SK-N-SH (cell line): ENCODE measurements around the gene KCND3. TPM values are rescaled to one million over a fixed set of nuclear protein-coding genes. Genes with fewer than 3 reads are reported as not detected.

Source experiments
- CTCF ChIA-PET: fragments of 300-600, 350-600 bp; formaldehyde crosslinking; extraction: SDS; loops from one replicate; lab custom pipeline; 2021; lab: Yijun Ruan, JAX
- POLR2A ChIA-PET: fragments of 350-600 bp; sonication (Branson Sonifier 250); formaldehyde crosslinking; extraction: SDS; loops from one replicate; lab custom pipeline; 2020; ENCODE audit warnings: antibody characterized with exemption, inconsistent platforms; lab: Yijun Ruan, JAX
- DNase-seq: peaks from one replicate; pipeline ENCODE4 v3.0.0; 2012
- H2AFZ ChIP-seq: fragments of 200-600 bp; sonication (generic); 2 replicates; pipeline ENCODE4 v1.8.1; 2016; ENCODE audit warnings: antibody characterized with exemption, mild to moderate bottlenecking, low read depth
- H3F3A ChIP-seq: fragments of 200-600 bp; sonication (generic); replicated peaks from 2 replicates; pipeline ENCODE3; 2016; ENCODE audit warnings: antibody characterized with exemption, mild to moderate bottlenecking; ENCODE audit not compliant: insufficient read depth
- H3K27ac ChIP-seq, 2 experiments: fragments of 200-500 bp in 1 of 2; fragments of 200-600 bp in 1 of 2; sonication (Bioruptor generic) in 1 of 2; sonication (generic), shearing (Covaris generic) in 1 of 2; 2 replicates each; pipeline versions ENCODE4 v1.5.1 to v1.6.1; 2014 to 2016; ENCODE audit warnings: low read depth in 2 of 2, inconsistent platforms in 1 of 2, low read length in 1 of 2, mild to moderate bottlenecking in 1 of 2, mixed read lengths in 1 of 2
- H3K27me3 ChIP-seq: fragments of 200-600 bp; sonication (generic), shearing (Covaris generic); 2 replicates; pipeline ENCODE4 v1.6.1; 2016; ENCODE audit warnings: mixed run types; ENCODE audit not compliant: insufficient read depth
- H3K36me3 ChIP-seq, 2 experiments: fragments of 200-500 bp in 1 of 2; fragments of 200-600 bp in 1 of 2; sonication (Bioruptor generic) in 1 of 2; sonication (generic) in 1 of 2; replicated peaks in 1 of 2; 2 replicates each; pipeline versions ENCODE3 to v1.5.1; 2014 to 2016; ENCODE audit warnings: low read length in 1 of 2, mild to moderate bottlenecking in 1 of 2; ENCODE audit not compliant: insufficient read depth in 2 of 2, control insufficient read depth in 1 of 2
- H3K4me1 ChIP-seq, 2 experiments: fragments of 200-500 bp in 1 of 2; fragments of 200-600 bp in 1 of 2; sonication (Bioruptor generic) in 1 of 2; sonication (generic), shearing (Covaris generic) in 1 of 2; 2 replicates each; pipeline versions ENCODE4 v1.5.1 to v1.6.1; 2014 to 2016; ENCODE audit warnings: low read depth in 1 of 2, low read length in 1 of 2, mixed run types in 1 of 2; ENCODE audit not compliant: insufficient read depth in 2 of 2, control insufficient read depth in 1 of 2
- H3K4me2 ChIP-seq: fragments of 200-600 bp; sonication (generic), shearing (Covaris generic); 2 replicates; pipeline ENCODE4 v1.6.1; 2017; ENCODE audit warnings: mixed run types
- H3K4me3 ChIP-seq, 2 experiments: fragments of 200-500 bp in 1 of 2; fragments of 200-600 bp in 1 of 2; sonication (Bioruptor generic) in 1 of 2; sonication (generic), shearing (Covaris generic) in 1 of 2; 2 replicates each; pipeline versions ENCODE4 v1.5.1 to v1.8.1; 2014 to 2016; ENCODE audit warnings: low read depth in 2 of 2, inconsistent platforms in 1 of 2, low read length in 1 of 2, mild to moderate bottlenecking in 1 of 2, mixed read lengths in 1 of 2, moderate library complexity in 1 of 2
- H3K79me2 ChIP-seq: fragments of 200-600 bp; sonication (generic); 2 replicates; pipeline ENCODE4 v1.8.1; 2017; ENCODE audit warnings: mild to moderate bottlenecking; ENCODE audit not compliant: insufficient read depth
- H3K9ac ChIP-seq: fragments of 200-600 bp; sonication (generic); 2 replicates; pipeline ENCODE4 v1.6.1; 2017; ENCODE audit warnings: mixed run types
- H3K9me2 ChIP-seq: fragments of 200-600 bp; sonication (generic); 2 replicates; pipeline ENCODE4 v1.6.1; 2017; ENCODE audit warnings: mixed run types
- H3K9me3 ChIP-seq: fragments of 200-600 bp; sonication (generic); 2 replicates; pipeline ENCODE4 v1.6.1; 2017; ENCODE audit warnings: mixed run types, mild to moderate bottlenecking, moderate library complexity
- H4K20me1 ChIP-seq: fragments of 200-600 bp; sonication (generic); 2 replicates; pipeline ENCODE4 v1.6.1; 2017; ENCODE audit warnings: mild to moderate bottlenecking, mixed run types; ENCODE audit not compliant: insufficient read depth
- EZH2phosphoT487 ChIP-seq: fragments of 200-600 bp; sonication (generic); IDR thresholded peaks from 2 replicates; pipeline ENCODE4 v1.6.1; 2017; ENCODE audit warnings: low read depth, mixed run types, mild to moderate bottlenecking, antibody characterized with exemption, moderate library complexity, borderline replicate concordance
- FOXM1 ChIP-seq: IDR thresholded peaks from 2 replicates; pipeline ENCODE4 v1.4.0; 2012; ENCODE audit warnings: low read depth, mild to moderate bottlenecking
- MEF2A ChIP-seq: IDR thresholded peaks from 2 replicates; pipeline ENCODE4 v1.4.0; 2012; ENCODE audit warnings: low read depth, borderline replicate concordance
- NFIC ChIP-seq: IDR thresholded peaks from 2 replicates; pipeline ENCODE4 v1.4.0; 2012; ENCODE audit warnings: borderline replicate concordance
- NRF1 ChIP-seq: IDR thresholded peaks from 2 replicates; pipeline ENCODE4 v1.6.1; 2012; ENCODE audit warnings: low read depth, mild to moderate bottlenecking, low read length
- RAD21 ChIP-seq: IDR thresholded peaks from 2 replicates; pipeline ENCODE4 v1.6.1; 2012; ENCODE audit warnings: mild to moderate bottlenecking, low read length
- RCOR1 ChIP-seq: fragments of 150-350 bp; IDR thresholded peaks from 2 replicates; pipeline ENCODE4 v1.6.1; 2017; ENCODE audit warnings: antibody characterized with exemption, low read length
- RFX5 ChIP-seq: IDR thresholded peaks from 2 replicates; pipeline ENCODE4 v1.6.1; 2012; ENCODE audit warnings: mild to moderate bottlenecking, improper control_type of control experiment, low read length
- SIN3A ChIP-seq: IDR thresholded peaks from 2 replicates; pipeline ENCODE4 v1.6.1; 2012; ENCODE audit warnings: low read depth, mild to moderate bottlenecking, low read length, moderate library complexity, borderline replicate concordance
- SMC3 ChIP-seq: IDR thresholded peaks from 2 replicates; pipeline ENCODE4 v1.6.1; 2012; ENCODE audit warnings: low read depth, low read length, improper control_type of control experiment
- TCF12 ChIP-seq: IDR thresholded peaks from 2 replicates; pipeline ENCODE4 v1.4.0; 2012
- USF2 ChIP-seq: fragments of 150-350 bp; IDR thresholded peaks from 2 replicates; pipeline ENCODE4 v1.6.1; 2017; ENCODE audit warnings: antibody characterized with exemption, low read length, low read depth, borderline replicate concordance
- YY1 ChIP-seq: IDR thresholded peaks from 2 replicates; pipeline ENCODE4 v1.4.0; 2012; ENCODE audit warnings: low read depth, mild to moderate bottlenecking
- ZBTB33 ChIP-seq: IDR thresholded peaks from 2 replicates; pipeline ENCODE4 v1.4.0; 2012; ENCODE audit warnings: low read depth, borderline replicate concordance
- WGBS: methylation state at CpG from one replicate; pipeline ENCODE4 v1.1.6; 2017; ENCODE audit warnings: low lambda C conversion rate; 5-methylcytosine and 5-hydroxymethylcytosine counted together
- polyA plus RNA-seq, 3 experiments: library from polyadenylated mRNA; depleted of rRNA; stranded (reverse); fragments of >200 nt; gene quantifications; 2 replicates each; pipeline ENCODE4 v1.2.3, GENCODE V29; 2012
- TF ChIP-seq, protein P1 (sequence below): IDR thresholded peaks from 2 replicates; pipeline ENCODE4 v1.4.0; 2012; ENCODE audit warnings: low read depth, borderline replicate concordance
- TF ChIP-seq, protein P2 (sequence below): IDR thresholded peaks from 2 replicates; pipeline ENCODE4 v1.6.1; 2012; ENCODE audit warnings: mild to moderate bottlenecking, low read depth, low read length, moderate library complexity
- TF ChIP-seq, protein P3 (sequence below): fragments of 150-350 bp; IDR thresholded peaks from 2 replicates; pipeline ENCODE4 v1.6.1; 2016; ENCODE audit warnings: mild to moderate bottlenecking, low read depth, low read length
- TF ChIP-seq, protein P4 (sequence below): IDR thresholded peaks from 2 replicates; pipeline ENCODE4; 2012

The KCND3 gene
- polyA plus RNA-seq, 1 of the 3 experiments (the other 2 are of a cell fraction), result not detected

DNA sequence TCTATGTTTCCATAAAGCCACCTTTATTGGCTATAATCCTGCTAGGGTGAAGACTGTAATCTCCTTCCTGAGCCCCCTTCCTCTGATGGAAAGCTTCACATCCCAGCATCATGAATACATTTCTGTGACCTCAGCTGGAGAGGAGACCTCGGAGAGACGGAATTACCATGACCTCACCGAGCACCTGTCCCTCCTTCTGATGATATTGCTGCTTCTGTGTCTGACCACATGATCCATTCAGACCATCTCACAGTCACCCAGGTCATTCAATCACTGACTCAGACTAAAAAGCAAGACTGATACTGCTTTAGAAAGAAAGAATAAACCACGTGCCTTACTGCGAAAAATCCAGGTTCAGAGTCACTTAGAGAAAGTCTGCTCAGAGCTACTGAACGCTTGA, 8.8 kb downstream of the KCND3 start:
- Histone ChIP-seq H3F3A (no peaks in the 10 kb centered on the region), H3K9ac (no peak overlapping the region), H3K4me2 (no peak overlapping the region), H3K4me3 (no peak overlapping the region), H3K4me1 (no peaks in the 10 kb centered on the region), H3K36me3 (no peaks in the 10 kb centered on the region), H3K27ac (no peak overlapping the region), H3K27me3 (peaks cover 11% of the 10 kb centered on the region; the same call in 1 of the 2 replicates), H3K79me2 (no peaks in the 10 kb centered on the region), H4K20me1 (no peaks in the 10 kb centered on the region), H3K9me3 (no peaks in the 10 kb centered on the region), H3K9me2 (no peaks in the 10 kb centered on the region), H2AFZ (no peak overlapping the region)
- no peak for DNase-seq
- POLR2A ChIA-PET, result no interaction called here
- no peak for TF ChIP-seq SIN3A
- TF ChIP-seq, protein P1, sequence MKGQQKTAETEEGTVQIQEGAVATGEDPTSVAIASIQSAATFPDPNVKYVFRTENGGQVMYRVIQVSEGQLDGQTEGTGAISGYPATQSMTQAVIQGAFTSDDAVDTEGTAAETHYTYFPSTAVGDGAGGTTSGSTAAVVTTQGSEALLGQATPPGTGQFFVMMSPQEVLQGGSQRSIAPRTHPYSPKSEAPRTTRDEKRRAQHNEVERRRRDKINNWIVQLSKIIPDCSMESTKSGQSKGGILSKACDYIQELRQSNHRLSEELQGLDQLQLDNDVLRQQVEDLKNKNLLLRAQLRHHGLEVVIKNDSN, result no peak
- no peak for TF ChIP-seq YY1
- no peak for TF ChIP-seq USF2
- TF ChIP-seq, protein P2, sequence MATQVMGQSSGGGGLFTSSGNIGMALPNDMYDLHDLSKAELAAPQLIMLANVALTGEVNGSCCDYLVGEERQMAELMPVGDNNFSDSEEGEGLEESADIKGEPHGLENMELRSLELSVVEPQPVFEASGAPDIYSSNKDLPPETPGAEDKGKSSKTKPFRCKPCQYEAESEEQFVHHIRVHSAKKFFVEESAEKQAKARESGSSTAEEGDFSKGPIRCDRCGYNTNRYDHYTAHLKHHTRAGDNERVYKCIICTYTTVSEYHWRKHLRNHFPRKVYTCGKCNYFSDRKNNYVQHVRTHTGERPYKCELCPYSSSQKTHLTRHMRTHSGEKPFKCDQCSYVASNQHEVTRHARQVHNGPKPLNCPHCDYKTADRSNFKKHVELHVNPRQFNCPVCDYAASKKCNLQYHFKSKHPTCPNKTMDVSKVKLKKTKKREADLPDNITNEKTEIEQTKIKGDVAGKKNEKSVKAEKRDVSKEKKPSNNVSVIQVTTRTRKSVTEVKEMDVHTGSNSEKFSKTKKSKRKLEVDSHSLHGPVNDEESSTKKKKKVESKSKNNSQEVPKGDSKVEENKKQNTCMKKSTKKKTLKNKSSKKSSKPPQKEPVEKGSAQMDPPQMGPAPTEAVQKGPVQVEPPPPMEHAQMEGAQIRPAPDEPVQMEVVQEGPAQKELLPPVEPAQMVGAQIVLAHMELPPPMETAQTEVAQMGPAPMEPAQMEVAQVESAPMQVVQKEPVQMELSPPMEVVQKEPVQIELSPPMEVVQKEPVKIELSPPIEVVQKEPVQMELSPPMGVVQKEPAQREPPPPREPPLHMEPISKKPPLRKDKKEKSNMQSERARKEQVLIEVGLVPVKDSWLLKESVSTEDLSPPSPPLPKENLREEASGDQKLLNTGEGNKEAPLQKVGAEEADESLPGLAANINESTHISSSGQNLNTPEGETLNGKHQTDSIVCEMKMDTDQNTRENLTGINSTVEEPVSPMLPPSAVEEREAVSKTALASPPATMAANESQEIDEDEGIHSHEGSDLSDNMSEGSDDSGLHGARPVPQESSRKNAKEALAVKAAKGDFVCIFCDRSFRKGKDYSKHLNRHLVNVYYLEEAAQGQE, result no peak
- TF ChIP-seq MEF2A, result no peak
- TF ChIP-seq, protein P3, sequence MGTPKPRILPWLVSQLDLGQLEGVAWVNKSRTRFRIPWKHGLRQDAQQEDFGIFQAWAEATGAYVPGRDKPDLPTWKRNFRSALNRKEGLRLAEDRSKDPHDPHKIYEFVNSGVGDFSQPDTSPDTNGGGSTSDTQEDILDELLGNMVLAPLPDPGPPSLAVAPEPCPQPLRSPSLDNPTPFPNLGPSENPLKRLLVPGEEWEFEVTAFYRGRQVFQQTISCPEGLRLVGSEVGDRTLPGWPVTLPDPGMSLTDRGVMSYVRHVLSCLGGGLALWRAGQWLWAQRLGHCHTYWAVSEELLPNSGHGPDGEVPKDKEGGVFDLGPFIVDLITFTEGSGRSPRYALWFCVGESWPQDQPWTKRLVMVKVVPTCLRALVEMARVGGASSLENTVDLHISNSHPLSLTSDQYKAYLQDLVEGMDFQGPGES, result no peak
- TF ChIP-seq SMC3, result no peak
- no peak for TF ChIP-seq RFX5
- TF ChIP-seq EZH2phosphoT487, result no peak
- no peak for TF ChIP-seq NRF1
- no peak for TF ChIP-seq FOXM1
- TF ChIP-seq, protein P4, sequence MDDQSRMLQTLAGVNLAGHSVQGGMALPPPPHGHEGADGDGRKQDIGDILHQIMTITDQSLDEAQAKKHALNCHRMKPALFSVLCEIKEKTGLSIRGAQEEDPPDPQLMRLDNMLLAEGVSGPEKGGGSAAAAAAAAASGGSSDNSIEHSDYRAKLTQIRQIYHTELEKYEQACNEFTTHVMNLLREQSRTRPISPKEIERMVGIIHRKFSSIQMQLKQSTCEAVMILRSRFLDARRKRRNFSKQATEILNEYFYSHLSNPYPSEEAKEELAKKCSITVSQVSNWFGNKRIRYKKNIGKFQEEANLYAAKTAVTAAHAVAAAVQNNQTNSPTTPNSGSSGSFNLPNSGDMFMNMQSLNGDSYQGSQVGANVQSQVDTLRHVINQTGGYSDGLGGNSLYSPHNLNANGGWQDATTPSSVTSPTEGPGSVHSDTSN, result no peak
- no peak for TF ChIP-seq ZBTB33
- TF ChIP-seq TCF12, result no peak
- TF ChIP-seq RCOR1, result no peak
- TF ChIP-seq RAD21, result no peak
- no peak for TF ChIP-seq NFIC
- CTCF ChIA-PET, result interaction anchor here (0.6 to 2.0 kb wide), 4 partner anchors 10 to 134 kb away, joined by 3 to 6 read pairs (median 3); no protein-coding TSS in a partner anchor
- WGBS, result 20% methylated on average over 6 of the region's 6 CpGs
